SK-N-SH treated with all-trans-retinoic acid at 6 μM for 48 hours (cell line): ENCODE measurements around the gene ANKS1A.

Experiments used
- OSR1 ChIP-seq: fragments of 250-450 bp; sonication (Bioruptor Pico); IDR thresholded peaks from 2 replicates; pipeline ENCODE4 v1.8.0; 2022; ENCODE audit warnings: moderate library complexity, mild to moderate bottlenecking, inconsistent platforms
- PATZ1 ChIP-seq: fragments of 250-450 bp; sonication (Bioruptor Pico); IDR thresholded peaks from 2 replicates; pipeline ENCODE4 v1.8.0; 2020; ENCODE audit warnings: mild to moderate bottlenecking, moderate library complexity, borderline replicate concordance
- PPARA ChIP-seq: fragments of 250-450 bp; sonication (Bioruptor Pico); IDR thresholded peaks from 2 replicates; pipeline ENCODE4 v1.5.0; 2020; ENCODE audit warnings: mild to moderate bottlenecking, borderline replicate concordance
- RARB ChIP-seq: fragments of 250-450 bp; sonication (Bioruptor Pico); IDR thresholded peaks from 2 replicates; pipeline ENCODE4 v1.8.0; 2021; ENCODE audit warnings: mild to moderate bottlenecking, moderate library complexity
- TSHZ2 ChIP-seq: fragments of 250-450 bp; sonication (Bioruptor Pico); IDR thresholded peaks from 2 replicates; pipeline ENCODE4 v1.5.0; 2020; ENCODE audit warnings: mild to moderate bottlenecking, moderate library complexity
- ZFP3 ChIP-seq: fragments of 250-450 bp; sonication (Bioruptor Pico); IDR thresholded peaks from 2 replicates; pipeline ENCODE4 v1.5.0; 2020; ENCODE audit warnings: mild to moderate bottlenecking, moderate library complexity

- TF ChIP-seq PATZ1 (CRISPR knock-in tag) (no peak), ZFP3 (CRISPR knock-in tag) (no peak), RARB (no peak), TSHZ2 (CRISPR knock-in tag) (no peak), PPARA (no peak), OSR1 (no peak)
Observed at GRCh38 chr6:34950849-34951248, 61.8 kb downstream of the ANKS1A start.
